Measurements from ENCODE around the gene PLPP7.
A peak's percentile ranks its signal among the peaks of the same experiment; 100 is the strongest.

Gene PLPP7

GRCh38 chr9:131273856-131274673, 15.5 kb upstream of the PLPP7 start:
- Mint-ChIP-seq H3K36me3 (peaks cover 65% of the 10 kb centered on the region), H3K4me3 (peak overlapping the region; percentile 97), H3K27me3 (peaks cover 4% of the 10 kb centered on the region), H3K27ac (peak overlapping the region; percentile 99), H3K9me3 (no peaks in the 10 kb centered on the region), H3K4me1 (peaks cover 45% of the 10 kb centered on the region)
- CTCF ChIA-PET, result interaction anchor here (1.6 to 4.7 kb wide), 3 partner anchors 15 to 63 kb away, joined by 3 to 25 read pairs (median 6); no protein-coding TSS in a partner anchor
- peak; percentile 41 for DNase-seq

DNA sequence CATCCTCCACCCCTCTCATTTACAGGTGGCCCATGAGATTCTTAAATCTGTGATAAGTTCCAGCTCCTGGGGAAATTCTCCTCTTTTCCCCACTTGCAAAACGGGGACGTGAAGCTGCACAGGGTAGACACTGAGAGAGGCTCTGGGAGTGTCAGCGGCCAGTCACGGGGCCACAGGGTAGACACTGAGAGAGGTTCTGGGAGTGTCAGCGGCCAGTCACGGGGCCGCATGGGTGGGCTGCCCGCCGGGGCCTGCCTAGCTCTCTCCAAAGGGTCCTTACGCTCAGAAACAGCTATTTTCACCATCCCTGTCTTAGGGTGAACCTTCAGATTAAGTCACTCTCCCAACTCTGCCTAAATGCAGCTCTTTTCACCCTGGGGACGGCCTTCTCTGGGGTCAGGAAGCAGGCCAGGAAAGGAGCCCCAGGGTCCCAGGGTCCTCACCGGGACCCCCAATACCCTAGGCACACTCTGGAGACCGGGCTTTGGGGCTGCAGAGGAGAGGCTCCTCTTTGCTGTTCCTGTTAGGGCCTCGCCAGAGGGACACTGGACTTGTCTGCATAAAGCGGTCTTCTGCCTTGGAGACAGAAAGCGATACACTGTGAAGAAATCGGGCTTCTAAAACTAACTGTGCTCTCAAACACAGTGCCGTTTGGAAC, 14.7 kb upstream of the PLPP7 start:
- peaks cover 8% of the 10 kb centered on the region for H3K27me3 Mint-ChIP-seq
- H3K27ac Mint-ChIP-seq, result peak overlapping the region; percentile 99
- DNase-seq, result peak; percentile 53
- peaks cover 45% of the 10 kb centered on the region for H3K4me1 Mint-ChIP-seq
- peak overlapping the region; percentile 97 for H3K4me3 Mint-ChIP-seq
- CTCF ChIA-PET, result interaction anchor here (1.6 to 4.7 kb wide), 3 partner anchors 16 to 62 kb away, joined by 3 to 25 read pairs (median 6); no protein-coding TSS in a partner anchor
- H3K9me3 Mint-ChIP-seq, result no peaks in the 10 kb centered on the region
- H3K36me3 Mint-ChIP-seq, result peaks cover 64% of the 10 kb centered on the region

- H3K4me1 Mint-ChIP-seq, result peaks cover 41% of the 10 kb centered on the region
- H3K4me3 Mint-ChIP-seq, result peak overlapping the region; percentile 97
- peaks cover 58% of the 10 kb centered on the region for H3K36me3 Mint-ChIP-seq
- DNase-seq, result peak; percentile 49
- peak overlapping the region; percentile 99 for H3K27ac Mint-ChIP-seq
- no peaks in the 10 kb centered on the region for H3K9me3 Mint-ChIP-seq
- H3K27me3 Mint-ChIP-seq, result peaks cover 14% of the 10 kb centered on the region
- CTCF ChIA-PET, result interaction anchor here (4.7 kb wide), 1 partner anchor 19 kb away, joined by 25 read pairs; no protein-coding TSS in a partner anchor
These were observed 14.0 kb upstream of the PLPP7 start for GRCh38 chr9:131275332-131276093.

GRCh38 chr9:131276094-131276888, 13.2 kb upstream of the PLPP7 start, which contains the start of gene FAM78A:
TSS of gene FAM78A (minus strand) at chr9:131276510. CDS start at chr9:131276179, 331 bp downstream.
- H3K4me1 Mint-ChIP-seq, result peaks cover 33% of the 10 kb centered on the region
- CTCF ChIA-PET, result interaction anchor here (4.7 kb wide), 1 partner anchor 20 kb away, joined by 25 read pairs; no protein-coding TSS in a partner anchor
- H3K36me3 Mint-ChIP-seq, result peaks cover 51% of the 10 kb centered on the region
- peaks cover 22% of the 10 kb centered on the region for H3K27me3 Mint-ChIP-seq
- H3K9me3 Mint-ChIP-seq, result no peaks in the 10 kb centered on the region
- peak; percentile 65 for DNase-seq
- H3K4me3 Mint-ChIP-seq, result peak within 1 kb of the TSS; percentile 97
- peak within 1 kb of the TSS; percentile 99 for H3K27ac Mint-ChIP-seq

- Mint-ChIP-seq H3K36me3 (peaks cover 45% of the 10 kb centered on the region), H3K9me3 (no peaks in the 10 kb centered on the region), H3K27me3 (peaks cover 28% of the 10 kb centered on the region), H3K27ac (peak overlapping the region; percentile 55), H3K4me3 (peak overlapping the region; percentile 61), H3K4me1 (peaks cover 30% of the 10 kb centered on the region)
- CTCF ChIA-PET, result interaction anchor here (4.7 kb wide), 1 partner anchor 20 kb away, joined by 25 read pairs; no protein-coding TSS in a partner anchor
- DNase-seq, result peak; percentile 66
These were observed 12.6 kb upstream of the PLPP7 start for GRCh38 chr9:131276891-131277286.

- Mint-ChIP-seq H3K27ac (no peak overlapping the region), H3K27me3 (peaks cover 33% of the 10 kb centered on the region), H3K4me3 (peak overlapping the region; percentile 61), H3K36me3 (peaks cover 40% of the 10 kb centered on the region), H3K9me3 (no peaks in the 10 kb centered on the region), H3K4me1 (peaks cover 30% of the 10 kb centered on the region)
- peak; percentile 48 for DNase-seq
- CTCF ChIA-PET, result interaction anchor here (4.7 kb wide), 1 partner anchor 21 kb away, joined by 25 read pairs; no protein-coding TSS in a partner anchor
These were observed 12.1 kb upstream of the PLPP7 start for GRCh38 chr9:131277287-131277909.

DNA sequence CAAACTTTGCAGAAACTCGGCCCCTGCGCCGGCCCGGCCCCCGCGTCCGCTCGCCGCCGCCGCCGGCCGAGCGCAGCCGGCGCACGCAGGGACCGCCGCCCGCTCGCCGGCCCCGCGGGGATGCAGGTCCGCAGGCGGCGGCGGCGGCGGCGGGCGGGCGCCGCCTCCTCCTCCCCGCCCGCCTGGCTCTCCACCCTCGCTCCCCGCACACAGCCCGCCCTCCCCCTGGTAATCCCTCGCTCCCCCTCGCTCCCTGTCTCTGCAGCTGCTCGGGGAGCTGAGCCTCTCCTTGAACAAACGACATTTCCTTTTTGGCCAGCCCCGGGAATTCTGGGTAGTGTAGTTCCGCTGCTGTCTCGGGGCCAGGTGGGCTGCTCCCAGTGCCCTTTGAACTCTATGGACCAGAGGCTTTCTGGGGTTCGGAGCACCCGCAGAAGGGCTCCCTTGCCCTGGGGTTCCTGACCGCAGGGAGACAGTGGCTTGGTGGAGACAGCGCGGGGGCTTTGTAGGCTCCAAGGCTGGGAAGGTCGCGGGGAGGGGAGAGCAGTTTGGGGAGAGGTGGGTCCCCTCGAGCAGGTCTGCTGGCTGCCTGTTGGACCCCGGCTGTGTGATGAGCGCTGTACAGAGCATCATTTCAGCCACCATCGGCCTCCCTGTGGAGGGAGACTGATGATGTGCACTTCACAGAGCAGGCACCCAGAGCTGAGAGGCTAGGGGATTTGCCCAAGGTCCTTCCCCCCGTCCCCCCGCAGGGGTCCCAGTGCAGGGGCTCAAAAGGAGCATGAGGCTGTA, 11.4 kb upstream of the PLPP7 start:
- H3K27ac Mint-ChIP-seq, result peak overlapping the region; percentile 97
- H3K36me3 Mint-ChIP-seq, result peaks cover 35% of the 10 kb centered on the region
- DNase-seq, result peak; percentile 88
- CTCF ChIA-PET, result interaction anchor here (0.6 to 1.0 kb wide), 3 partner anchors 22 to 1381 kb away, joined by 3 to 5 read pairs (median 3); no protein-coding TSS in a partner anchor
- H3K4me3 Mint-ChIP-seq, result peak overlapping the region; percentile 86
- H3K9me3 Mint-ChIP-seq, result no peaks in the 10 kb centered on the region
- peaks cover 40% of the 10 kb centered on the region for H3K27me3 Mint-ChIP-seq
- peaks cover 27% of the 10 kb centered on the region for H3K4me1 Mint-ChIP-seq

- H3K27me3 Mint-ChIP-seq, result peaks cover 46% of the 10 kb centered on the region
- peaks cover 29% of the 10 kb centered on the region for H3K36me3 Mint-ChIP-seq
- H3K27ac Mint-ChIP-seq, result peak overlapping the region; percentile 97
- H3K9me3 Mint-ChIP-seq, result no peaks in the 10 kb centered on the region
- CTCF ChIA-PET, result interaction anchor here (0.6 to 1.0 kb wide), 4 partner anchors 23 to 1380 kb away, joined by 3 to 5 read pairs (median 3); no protein-coding TSS in a partner anchor
- peaks cover 29% of the 10 kb centered on the region for H3K4me1 Mint-ChIP-seq
- H3K4me3 Mint-ChIP-seq, result peak overlapping the region; percentile 86
- peak; percentile 73 for DNase-seq
These were observed 10.8 kb upstream of the PLPP7 start for GRCh38 chr9:131278702-131279111.

GRCh38 chr9:131279196-131279862, 10.2 kb upstream of the PLPP7 start:
- Mint-ChIP-seq H3K27ac (peak overlapping the region; percentile 97), H3K4me1 (peaks cover 29% of the 10 kb centered on the region), H3K4me3 (peak overlapping the region; percentile 86), H3K27me3 (peaks cover 53% of the 10 kb centered on the region), H3K9me3 (no peaks in the 10 kb centered on the region), H3K36me3 (peaks cover 23% of the 10 kb centered on the region)
- DNase-seq, result no peak
- CTCF ChIA-PET, result interaction anchor here (1.0 kb wide), 1 partner anchor 57 kb away, joined by 3 read pairs; no protein-coding TSS in a partner anchor

GRCh38 chr9:131279863-131280570, 9.5 kb upstream of the PLPP7 start:
- Mint-ChIP-seq H3K27me3 (peaks cover 60% of the 10 kb centered on the region), H3K27ac (no peak overlapping the region), H3K36me3 (peaks cover 16% of the 10 kb centered on the region), H3K4me3 (no peak overlapping the region), H3K9me3 (no peaks in the 10 kb centered on the region), H3K4me1 (peaks cover 29% of the 10 kb centered on the region)
- no peak for DNase-seq
- CTCF ChIA-PET, result interaction anchor here (1.0 kb wide), 1 partner anchor 56 kb away, joined by 3 read pairs; no protein-coding TSS in a partner anchor

GRCh38 chr9:131280660-131281059, 8.9 kb upstream of the PLPP7 start:
- Mint-ChIP-seq H3K27me3 (peaks cover 61% of the 10 kb centered on the region), H3K27ac (no peak overlapping the region), H3K4me3 (no peak overlapping the region), H3K4me1 (peaks cover 29% of the 10 kb centered on the region), H3K9me3 (no peaks in the 10 kb centered on the region), H3K36me3 (peaks cover 10% of the 10 kb centered on the region)
- DNase-seq, result no peak
- CTCF ChIA-PET, result no interaction called here

All from activated naive CD4-positive, alpha-beta T cell treated with anti-CD3 and anti-CD28 coated beads, Interleukin-2, amount 10 ng/mL, durations not matched to agents 7 days and 5 days (primary cell).